Measurements from ENCODE around the gene NHSL1.

DNA sequence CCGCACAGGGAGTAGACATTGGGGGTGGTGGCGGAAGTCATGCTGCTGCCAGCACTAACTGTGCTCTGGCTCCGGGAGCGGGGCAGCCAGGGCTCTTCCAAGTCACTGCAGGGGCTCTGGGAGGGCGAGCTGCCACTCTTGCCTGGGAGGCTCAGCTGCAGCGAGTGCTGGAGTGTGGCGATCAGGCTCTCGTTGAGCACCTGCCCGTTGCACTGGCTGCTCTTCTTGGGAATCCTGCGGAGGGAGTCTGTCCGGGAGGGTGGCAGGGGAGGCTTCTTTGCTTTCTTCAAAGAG, 67.3 kb downstream of the NHSL1 start:
- TF ChIP-seq CTCF (IDR thresholded peaks at IDR 0.05) = no peak
- no peak for TF ChIP-seq POLR2A (IDR thresholded peaks at IDR 0.05)

Data from ovary (tissue), 3 donors.